ENCODE measurements around the gene PPIB. TPM values are rescaled to one million over a fixed set of nuclear protein-coding genes. Genes with fewer than 3 reads are reported as not detected.
"Not testable (repeated sequence)": the region's sequence is repeated elsewhere in the genome, so short reads cannot be mapped to it uniquely, and the experiment has no call there.

The PPIB gene
- total RNA-seq, 1 donor, result 954 TPM

DNA sequence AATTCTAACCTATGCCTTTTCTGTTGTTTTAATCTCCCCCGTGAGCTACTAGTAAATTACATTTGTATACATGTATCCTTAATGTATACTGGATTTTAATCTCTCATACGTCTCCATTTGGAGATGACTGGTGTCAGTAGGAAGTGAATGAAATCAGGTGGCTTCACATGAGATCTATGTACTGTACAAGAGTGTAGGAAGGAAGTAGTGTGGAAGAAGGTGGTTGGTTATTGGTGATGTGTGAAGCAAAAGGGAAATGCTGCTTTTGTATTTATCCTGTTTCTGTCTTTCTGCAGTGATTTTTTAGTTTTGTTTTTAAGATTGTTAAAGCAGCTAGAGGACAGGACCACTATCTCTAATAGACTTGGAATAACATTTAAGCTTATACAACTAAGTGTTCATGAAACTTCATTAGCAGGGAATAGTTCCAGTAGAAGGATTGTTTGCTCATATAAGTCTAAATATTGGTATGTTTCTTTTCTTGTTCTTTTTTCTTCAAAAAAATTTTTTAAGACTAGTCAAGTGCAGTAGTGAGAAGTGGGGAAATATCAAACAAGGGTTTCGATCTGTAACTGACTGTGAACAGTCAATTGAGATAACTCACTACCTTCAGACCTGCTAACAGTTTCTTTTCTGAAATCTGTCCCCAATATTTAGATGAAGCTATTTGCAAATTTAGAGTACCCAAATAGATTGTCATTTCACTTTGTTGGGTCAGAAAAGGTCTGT, 51.7 kb downstream of the PPIB start:
- TF ChIP-seq, protein P1, sequence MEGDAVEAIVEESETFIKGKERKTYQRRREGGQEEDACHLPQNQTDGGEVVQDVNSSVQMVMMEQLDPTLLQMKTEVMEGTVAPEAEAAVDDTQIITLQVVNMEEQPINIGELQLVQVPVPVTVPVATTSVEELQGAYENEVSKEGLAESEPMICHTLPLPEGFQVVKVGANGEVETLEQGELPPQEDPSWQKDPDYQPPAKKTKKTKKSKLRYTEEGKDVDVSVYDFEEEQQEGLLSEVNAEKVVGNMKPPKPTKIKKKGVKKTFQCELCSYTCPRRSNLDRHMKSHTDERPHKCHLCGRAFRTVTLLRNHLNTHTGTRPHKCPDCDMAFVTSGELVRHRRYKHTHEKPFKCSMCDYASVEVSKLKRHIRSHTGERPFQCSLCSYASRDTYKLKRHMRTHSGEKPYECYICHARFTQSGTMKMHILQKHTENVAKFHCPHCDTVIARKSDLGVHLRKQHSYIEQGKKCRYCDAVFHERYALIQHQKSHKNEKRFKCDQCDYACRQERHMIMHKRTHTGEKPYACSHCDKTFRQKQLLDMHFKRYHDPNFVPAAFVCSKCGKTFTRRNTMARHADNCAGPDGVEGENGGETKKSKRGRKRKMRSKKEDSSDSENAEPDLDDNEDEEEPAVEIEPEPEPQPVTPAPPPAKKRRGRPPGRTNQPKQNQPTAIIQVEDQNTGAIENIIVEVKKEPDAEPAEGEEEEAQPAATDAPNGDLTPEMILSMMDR (IDR thresholded peaks at IDR 0.05; ENCODE audit: extremely low read depth, low read depth, low read length), result no peak
- Histone ChIP-seq H3K27me3 (ENCODE audit: insufficient read depth, low read length) (no peaks in the 10 kb centered on the region), H2AFZ (ENCODE audit: low read length) (no peak overlapping the region), H3K36me3 (ENCODE audit: insufficient read depth, low read length) (peaks cover 24% of the 10 kb centered on the region), H3K27ac (ENCODE audit: low read depth, low read length) (no peak overlapping the region), H3K79me2 (ENCODE audit: insufficient read depth, low read length) (peaks cover 74% of the 10 kb centered on the region), H3K4me2 (ENCODE audit: insufficient read depth, low read length) (no peak overlapping the region), H3K4me3 (ENCODE audit: insufficient read depth, low read length) (no peak overlapping the region), H3K4me1 (ENCODE audit: insufficient read depth, low read length) (peaks cover 14% of the 10 kb centered on the region), H4K20me1 (ENCODE audit: insufficient read depth, low read length) (peaks cover 38% of the 10 kb centered on the region), H3K9me3 (ENCODE audit: low read depth, low read length) (no peaks in the 10 kb centered on the region)
- DNase-seq (ENCODE audit: insufficient read length, low spot score, missing footprints), result no peak

DNA sequence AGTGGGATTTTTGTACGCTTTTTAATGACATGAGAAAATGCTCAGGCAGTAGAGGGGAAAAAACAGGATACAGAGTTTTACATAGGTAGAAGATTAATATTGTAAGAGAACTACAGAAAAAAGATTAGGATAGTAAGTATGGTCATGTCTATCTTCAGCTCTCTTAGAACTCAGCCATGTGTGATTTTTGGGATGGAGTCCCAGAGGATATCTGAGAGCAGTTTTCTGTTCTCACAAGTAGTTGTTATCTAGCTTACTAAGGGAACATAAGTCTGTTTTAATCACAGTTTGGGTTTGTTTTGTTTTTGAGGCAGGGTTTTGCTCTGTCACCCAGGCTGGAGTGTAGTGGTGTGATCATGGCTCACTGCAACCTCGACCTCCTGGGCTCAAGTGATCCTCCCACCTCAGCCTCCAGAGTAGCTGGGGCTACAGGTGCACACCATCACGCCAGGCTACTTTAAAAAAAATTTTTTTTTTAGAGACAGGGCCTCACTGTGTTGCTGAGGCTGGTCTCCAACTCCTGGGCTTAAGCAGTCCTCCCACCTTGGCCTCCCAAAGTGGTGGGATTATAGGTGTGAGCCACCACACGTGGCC, 52.6 kb downstream of the PPIB start:
- not testable (repeated sequence) for H3K27ac ChIP-seq (ENCODE audit: low read depth, low read length); H3K4me2 ChIP-seq (ENCODE audit: insufficient read depth, low read length); H3K9me3 ChIP-seq (ENCODE audit: low read depth, low read length); H3K4me3 ChIP-seq (ENCODE audit: insufficient read depth, low read length); H2AFZ ChIP-seq (ENCODE audit: low read length); H3K27me3 ChIP-seq (ENCODE audit: insufficient read depth, low read length); DNase-seq (ENCODE audit: insufficient read length, low spot score, missing footprints)
- peaks cover 21% of the 10 kb centered on the region for H3K36me3 ChIP-seq (ENCODE audit: insufficient read depth, low read length)
- peaks cover 20% of the 10 kb centered on the region for H3K4me1 ChIP-seq (ENCODE audit: insufficient read depth, low read length)
- H4K20me1 ChIP-seq (ENCODE audit: insufficient read depth, low read length), result peaks cover 46% of the 10 kb centered on the region
- H3K79me2 ChIP-seq (ENCODE audit: insufficient read depth, low read length), result peaks cover 82% of the 10 kb centered on the region

DNA sequence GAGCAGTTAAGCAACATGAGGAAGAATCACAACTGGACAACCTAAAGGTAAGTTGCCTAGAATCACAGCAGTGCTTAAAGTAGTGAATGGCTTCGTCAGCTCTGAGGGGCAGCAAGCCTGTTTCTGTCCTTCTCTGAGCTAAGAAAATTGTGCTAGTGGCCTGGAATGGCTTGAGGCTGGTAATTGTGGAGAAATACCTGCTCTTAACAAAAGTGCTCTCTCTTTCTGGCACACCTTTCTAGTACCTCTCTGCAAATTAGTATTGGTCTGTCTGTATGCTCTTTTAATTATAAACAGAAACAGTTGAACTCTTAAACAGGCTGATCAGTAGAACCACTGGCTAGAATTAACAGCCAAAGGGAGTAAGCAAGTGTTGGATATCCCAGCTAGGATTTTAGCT, 55.5 kb downstream of the PPIB start:
- no peak overlapping the region for H3K4me2 ChIP-seq (ENCODE audit: insufficient read depth, low read length)
- H3K9me3 ChIP-seq (ENCODE audit: low read depth, low read length), result no peaks in the 10 kb centered on the region
- TF ChIP-seq, protein P1 (IDR thresholded peaks at IDR 0.05; ENCODE audit: extremely low read depth, low read depth, low read length), result no peak
- peaks cover 95% of the 10 kb centered on the region for H3K79me2 ChIP-seq (ENCODE audit: insufficient read depth, low read length)
- no peak overlapping the region for H2AFZ ChIP-seq (ENCODE audit: low read length)
- no peak overlapping the region for H3K4me3 ChIP-seq (ENCODE audit: insufficient read depth, low read length)
- H3K27ac ChIP-seq (ENCODE audit: low read depth, low read length), result peak overlapping the region; percentile 0
- H3K4me1 ChIP-seq (ENCODE audit: insufficient read depth, low read length), result peaks cover 13% of the 10 kb centered on the region
- peaks cover 61% of the 10 kb centered on the region for H4K20me1 ChIP-seq (ENCODE audit: insufficient read depth, low read length)
- no peak for DNase-seq (ENCODE audit: insufficient read length, low spot score, missing footprints)
- no peaks in the 10 kb centered on the region for H3K36me3 ChIP-seq (ENCODE audit: insufficient read depth, low read length)
- no peaks in the 10 kb centered on the region for H3K27me3 ChIP-seq (ENCODE audit: insufficient read depth, low read length)

Small RNA genes lying within 50 kb of the gene (small RNA-seq; reads per million reads assigned to genes)
- gene RF00019, result not detected

Other genes with a start within 250 kb of the PPIB start
- gene DAPK2, start 116.5 kb downstream of the PPIB start, total RNA-seq, result 23.5 and 31.8 TPM in 2 replicates
- gene CIAO2A, start 69.2 kb downstream of the PPIB start, total RNA-seq, result 45.2 and 51.0 TPM in 2 replicates
- 51.0 and 51.9 TPM in 2 replicates for gene SNX1, start 67.0 kb downstream of the PPIB start, total RNA-seq
- under 0.01 and 0.29 TPM in 2 replicates for gene SNX22, start 11.3 kb downstream of the PPIB start, total RNA-seq
- 34.0 and 35.4 TPM in 2 replicates for gene CSNK1G1, start 193.2 kb upstream of the PPIB start, total RNA-seq
- 20.6 and 29.2 TPM in 2 replicates for gene PCLAF, start 218.4 kb upstream of the PPIB start, total RNA-seq
- 10.9 and 14.1 TPM in 2 replicates for gene TRIP4, start 224.8 kb upstream of the PPIB start, total RNA-seq

Data from osteoblast (primary cell).